ENCODE data around the gene COL2A1. TPM values are rescaled to one million over a fixed set of nuclear protein-coding genes. Genes with fewer than 3 reads are reported as not detected.

The COL2A1 gene
- total and polyA plus RNA-seq, 4 donors = 321 TPM; not detected in 3

- H3K9me3 ChIP-seq (ENCODE audit: control insufficient read depth in 4 of 4, low read length in 3 of 4) = no peaks in the 10 kb centered on the region
- H3K4me3 ChIP-seq (ENCODE audit: low read depth in 1 of 3, low read length in 3 of 3) = no peak overlapping the region
- no peaks in the 10 kb centered on the region for H3K27me3 ChIP-seq (ENCODE audit: control insufficient read depth in 4 of 4, insufficient read depth in 4 of 4, low read length in 3 of 4)
- no peak for DNase-seq (ENCODE audit: low spot score)
- H3K27ac ChIP-seq (ENCODE audit: low read depth in 1 of 2, low read length in 2 of 2) = no peak overlapping the region
- H3K4me1 ChIP-seq (ENCODE audit: control insufficient read depth in 4 of 4, insufficient read depth in 4 of 4, low read length in 3 of 4) = no peaks in the 10 kb centered on the region
- TF ChIP-seq MAX (IDR thresholded peaks at IDR 0.05) (no peak), EGR1 (IDR thresholded peaks at IDR 0.05; ENCODE audit: low read depth in 2 of 2) (no peak), HNF4G (IDR thresholded peaks at IDR 0.05) (no peak), FOXA1 (IDR thresholded peaks at IDR 0.05) (no peak), FOXA2 (IDR thresholded peaks at IDR 0.05) (no peak), SP1 (IDR thresholded peaks at IDR 0.05) (no peak)
- H3K36me3 ChIP-seq (ENCODE audit: control insufficient read depth in 4 of 4, insufficient read depth in 3 of 4, low read depth in 1 of 4, low read length in 3 of 4) = no peaks in the 10 kb centered on the region
- WGBS = 87% methylated on average over 8 of the region's 8 CpGs
- no peak overlapping the region for H3K9ac ChIP-seq (ENCODE audit: low read depth in 1 of 2, low read length in 2 of 2)
These were observed 18.0 kb downstream of the COL2A1 start for GRCh38 chr12:47986291-47986660.

GRCh38 chr12:47985596-47986290 is 18.5 kb downstream of the COL2A1 start:
- 93% methylated on average over 16 of the region's 16 CpGs for WGBS

More at GRCh38 chr12:47985596-47986290, 18.5 kb downstream of the COL2A1 start:
- H3K9me3 ChIP-seq (ENCODE audit: control insufficient read depth in 4 of 4, low read length in 3 of 4) = no peaks in the 10 kb centered on the region
- H3K9ac ChIP-seq (ENCODE audit: low read depth in 1 of 2, low read length in 2 of 2) = no peak overlapping the region
- no peaks in the 10 kb centered on the region for H3K36me3 ChIP-seq (ENCODE audit: control insufficient read depth in 4 of 4, insufficient read depth in 3 of 4, low read depth in 1 of 4, low read length in 3 of 4)
- TF ChIP-seq MAX (IDR thresholded peaks at IDR 0.05) (no peak), REST (IDR thresholded peaks at IDR 0.05) (no peak), CTCF (IDR thresholded peaks at IDR 0.05; ENCODE audit: low read depth, low read length, missing input control) (no peak), YY1 (IDR thresholded peaks at IDR 0.05) (no peak), ATF3 (IDR thresholded peaks at IDR 0.05) (no peak), HNF4A (conservative IDR thresholded peaks at IDR 0.05) (no peak), GABPA (IDR thresholded peaks at IDR 0.05 in 1 of 2, conservative IDR thresholded peaks at IDR 0.05 in 1 of 2) (no peak), RXRA (IDR thresholded peaks at IDR 0.05) (no peak), NR2F2 (IDR thresholded peaks at IDR 0.05) (no peak), TAF1 (conservative IDR thresholded peaks at IDR 0.05) (no peak), SP1 (IDR thresholded peaks at IDR 0.05) (no peak), JUND (IDR thresholded peaks at IDR 0.05) (no peak), ZBTB33 (IDR thresholded peaks at IDR 0.05) (no peak), HNF4G (IDR thresholded peaks at IDR 0.05) (no peak), FOXA2 (IDR thresholded peaks at IDR 0.05) (no peak), FOXA1 (IDR thresholded peaks at IDR 0.05) (no peak), RAD21 (IDR thresholded peaks at IDR 0.05) (no peak), EGR1 (IDR thresholded peaks at IDR 0.05; ENCODE audit: low read depth in 2 of 2) (no peak)
- no peak for DNase-seq (ENCODE audit: low spot score)
- H3K27ac ChIP-seq (ENCODE audit: low read depth in 1 of 2, low read length in 2 of 2) = no peak overlapping the region
- no peaks in the 10 kb centered on the region for H3K27me3 ChIP-seq (ENCODE audit: control insufficient read depth in 4 of 4, insufficient read depth in 4 of 4, low read length in 3 of 4)
- no peaks in the 10 kb centered on the region for H3K4me1 ChIP-seq (ENCODE audit: control insufficient read depth in 4 of 4, insufficient read depth in 4 of 4, low read length in 3 of 4)
- no peak overlapping the region for H3K4me3 ChIP-seq (ENCODE audit: low read depth in 1 of 3, low read length in 3 of 3)

Measured in liver (tissue), 9 donors.